GM12878 (cell line): Measurements from ENCODE around the gene FLVCR2. TPM values are rescaled to one million over a fixed set of nuclear protein-coding genes. Genes with fewer than 3 reads are reported as not detected.

Experiments used
- ATF7 ChIP-seq: fragments of 450-650 bp; IDR thresholded peaks from 2 replicates; pipeline ENCODE4 v1.6.1; 2016; ENCODE audit warnings: low read depth, mild to moderate bottlenecking
- CBX3 ChIP-seq: fragments of 200-600 bp; sonication (generic); IDR thresholded peaks from 2 replicates; pipeline ENCODE4 v1.6.1; 2016; ENCODE audit warnings: low read depth, borderline replicate concordance
- CBX5 ChIP-seq: sonication (generic); IDR thresholded peaks from 2 replicates; pipeline ENCODE4 v1.6.1; 2016; ENCODE audit warnings: low read depth, moderate library complexity, mild to moderate bottlenecking, inconsistent platforms
- FOXM1 ChIP-seq: IDR thresholded peaks from 2 replicates; pipeline ENCODE4 v1.6.1; 2012; ENCODE audit warnings: low read depth, mild to moderate bottlenecking, inconsistent platforms, low read length, moderate library complexity
- HDGF ChIP-seq: fragments of 450-650 bp; IDR thresholded peaks from 2 replicates; pipeline ENCODE4 v1.6.1; 2016; ENCODE audit warnings: antibody characterized with exemption
- IRF4 ChIP-seq: IDR thresholded peaks from 2 replicates; pipeline ENCODE4 v1.6.1; 2011; ENCODE audit warnings: low read depth, low read length
- KDM1A ChIP-seq: fragments of 200-600 bp; sonication (generic); IDR thresholded peaks from 2 replicates; pipeline ENCODE4 v1.6.1; 2016; ENCODE audit warnings: borderline replicate concordance
- KLF5 ChIP-seq: fragments of 450-650 bp; IDR thresholded peaks from 2 replicates; pipeline ENCODE4 v1.6.1; 2014; ENCODE audit warnings: mild to moderate bottlenecking; ENCODE audit not compliant: partially characterized antibody
- LARP7 ChIP-seq: fragments of 450-650 bp; IDR thresholded peaks from 2 replicates; pipeline ENCODE4 v1.6.1; 2017; ENCODE audit warnings: mild to moderate bottlenecking
- MAX ChIP-seq: IDR thresholded peaks from 2 replicates; pipeline ENCODE4 v1.6.1; 2012; ENCODE audit warnings: low read depth, low read length, improper control_type of control experiment
- MLLT1 ChIP-seq: fragments of 450-650 bp; IDR thresholded peaks from 2 replicates; pipeline ENCODE4 v1.6.1; 2016; ENCODE audit warnings: mild to moderate bottlenecking
- NRF1 ChIP-seq: conservative IDR thresholded peaks from 2 replicates; pipeline ENCODE4 v1.6.1; 2011; ENCODE audit warnings: mild to moderate bottlenecking, low read depth, low read length, improper control_type of control experiment
- PKNOX1 ChIP-seq: fragments of 450-650 bp; IDR thresholded peaks from 2 replicates; pipeline ENCODE4 v1.6.1; 2016; ENCODE audit warnings: mild to moderate bottlenecking
- RAD51 ChIP-seq: fragments of 450-650 bp; IDR thresholded peaks from 2 replicates; pipeline ENCODE4 v1.6.1; 2016; ENCODE audit warnings: moderate library complexity, mild to moderate bottlenecking, inconsistent platforms
- RUNX3 ChIP-seq: IDR thresholded peaks from 2 replicates; pipeline ENCODE4 v1.6.1; 2012; ENCODE audit warnings: low read length, inconsistent platforms
- SMC3 ChIP-seq: IDR thresholded peaks from 2 replicates; pipeline ENCODE4 v1.6.1; 2011; ENCODE audit warnings: low read length, improper control_type of control experiment, borderline replicate concordance
- SP1 ChIP-seq: IDR thresholded peaks from one replicate; pipeline ENCODE4 v1.6.1; 2011; ENCODE audit warnings: low read depth, low read length
- TBL1XR1 ChIP-seq: IDR thresholded peaks from 2 replicates; pipeline ENCODE4 v1.6.1; 2012; ENCODE audit warnings: low read depth, low read length, improper control_type of control experiment
- USF1 ChIP-seq: IDR thresholded peaks from 2 replicates; pipeline ENCODE4 v1.6.1; 2011; ENCODE audit warnings: borderline replicate concordance, low read depth, mild to moderate bottlenecking, moderate library complexity, mixed read lengths, low read length; ENCODE audit not compliant: insufficient read depth; ENCODE audit errors: extremely low read length
- YBX1 ChIP-seq: fragments of 450-650 bp; IDR thresholded peaks from 2 replicates; pipeline ENCODE4 v1.6.1; 2016; ENCODE audit warnings: antibody characterized with exemption
- YY1 ChIP-seq: IDR thresholded peaks from 2 replicates; pipeline ENCODE4 v1.6.1; 2011; ENCODE audit warnings: low read depth, mild to moderate bottlenecking, low read length
- ZBTB11 ChIP-seq: fragments of 450-650 bp; formaldehyde crosslinking; IDR thresholded peaks from 2 replicates; pipeline ENCODE4 v1.5.0; 2022; ENCODE audit warnings: mild to moderate bottlenecking, missing genetic modification characterization
- ZNF384 ChIP-seq: IDR thresholded peaks from 2 replicates; pipeline ENCODE4 v1.6.1; 2012; ENCODE audit warnings: low read depth, mild to moderate bottlenecking, low read length, improper control_type of control experiment, borderline replicate concordance
- polyA plus RNA-seq, 11 experiments: library from polyadenylated mRNA; depleted of rRNA in 4 of 11; unstranded in 6 of 11; stranded (reverse) in 5 of 11; fragments of >200 nt; fragmentation: Nextera tagmentation in 4 of 11; fragmentation: Illumina TruSeq in 1 of 11; extraction: Ambion mirVana in 4 of 11; extraction: Trizol in 1 of 11; gene quantifications; 1 replicate in 1 of 11; 2 replicates in 10 of 11; pipeline versions ENCODE4 v1.2.1 to v1.2.3, GENCODE V29; 2011 to 2016; ENCODE audit warnings: inconsistent platforms in 2 of 11, missing spikeins in 2 of 11, low read depth in 1 of 11
- total RNA-seq, 4 experiments: library from RNA; depleted of rRNA in 3 of 4; stranded (reverse); fragments of >200 nt in 3 of 4; fragmentation: Illumina TruSeq in 1 of 4; extraction: Trizol in 1 of 4; gene quantifications; 2 replicates each; pipeline versions ENCODE4 v1.2.1 to v1.2.3, GENCODE V29; 2013 to 2021

FLVCR2 gene
- total and polyA plus RNA-seq, 10 of the 15 experiments (the other 5 are each of a cell fraction or from before 2014, with no cell fraction given) = 0.24 to 3.7 (median 1.6) TPM

GRCh38 chr14:75539561-75540478 is 38.6 kb upstream of the FLVCR2 start (continued):
- no peak for TF ChIP-seq PKNOX1
- TF ChIP-seq IRF4 = no peak
- TF ChIP-seq KLF5 = no peak
- no peak for TF ChIP-seq CBX3
- peak; percentile 94 for TF ChIP-seq RUNX3
- TF ChIP-seq HDGF = no peak
- peak; percentile 7; the same call in 1 of the 2 replicates for TF ChIP-seq YY1
- no peak for TF ChIP-seq NRF1
- no peak for TF ChIP-seq USF1
- no peak for TF ChIP-seq KDM1A
- TF ChIP-seq RAD51 = no peak; the same call in 1 of the 2 replicates
- TF ChIP-seq FOXM1 = peak; percentile 83
- TF ChIP-seq MAX = peak; percentile 65; the same call in 1 of the 2 replicates
- no peak for TF ChIP-seq ZNF384
- no peak for TF ChIP-seq SMC3
- peak; percentile 66; the same call in 1 of the 2 replicates for TF ChIP-seq MLLT1
- TF ChIP-seq ZBTB11 (CRISPR knock-in tag) = no peak
- TF ChIP-seq ATF7 = peak; percentile 54
- TF ChIP-seq SP1 = no peak
- TF ChIP-seq TBL1XR1 = 0 out of 2 replicates have a peak, but pooled peaks have one; percentile 59
- TF ChIP-seq LARP7 = 0 out of 2 replicates have a peak, but pooled peaks have one; percentile 10
- no peak for TF ChIP-seq CBX5
- TF ChIP-seq YBX1 = no peak
